Suppressor macrophage treated with lipopolysaccharide for 4 hours (primary cell): Measurements from ENCODE around the gene GLYAT.

Source experiments
- DNase-seq: peaks from one replicate; pipeline ENCODE4 v3.0.0-alpha.2; 2020

Gene GLYAT

GRCh38 chr11:58676563-58677135, 55.1 kb downstream of the GLYAT start:
- DNase-seq: no peak

- peak; percentile 79 for DNase-seq
These were observed 56.2 kb downstream of the GLYAT start for GRCh38 chr11:58675334-58676155.

GRCh38 chr11:58674609-58675008, 57.1 kb downstream of the GLYAT start:
- no peak for DNase-seq

GRCh38 chr11:58671983-58672633, 59.6 kb downstream of the GLYAT start:
- no peak for DNase-seq

GRCh38 chr11:58659910-58660570, 71.7 kb downstream of the GLYAT start:
- no peak for DNase-seq

- DNase-seq: no peak
These were observed 72.3 kb downstream of the GLYAT start for GRCh38 chr11:58659404-58659803.
